DMS 273 (cell line): ENCODE results near the gene VIT.
A peak's percentile ranks its signal among the peaks of the same experiment; 100 is the strongest.
"Not testable (repeated sequence)": the region's sequence is repeated elsewhere in the genome, so short reads cannot be mapped to it uniquely, and the experiment has no call there.

Source experiments
- DNase-seq: peaks from one replicate; lab custom pipeline; 2025; ENCODE audit not compliant: unreplicated experiment; lab: John Stamatoyannopoulos, UW

VIT gene

DNA sequence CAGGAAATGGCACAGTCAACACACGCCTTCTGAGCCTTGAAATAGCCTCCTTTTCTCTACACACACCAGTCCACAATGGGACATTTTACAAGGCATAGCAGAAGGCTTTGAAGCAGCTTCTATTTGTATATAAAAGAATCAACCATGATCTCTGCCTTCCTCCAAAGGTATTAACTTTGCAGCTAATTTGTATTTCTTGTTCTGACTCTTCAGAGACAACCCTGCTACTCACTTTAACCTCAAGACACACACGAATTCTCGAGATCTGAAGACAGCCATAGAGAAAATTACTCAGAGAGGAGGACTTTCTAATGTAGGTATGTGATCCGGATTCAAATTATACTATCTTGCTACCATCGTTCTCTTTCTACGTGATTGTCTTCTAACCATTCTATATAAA lies 104.6 kb downstream of the VIT start:
- no peak for DNase-seq

DNA sequence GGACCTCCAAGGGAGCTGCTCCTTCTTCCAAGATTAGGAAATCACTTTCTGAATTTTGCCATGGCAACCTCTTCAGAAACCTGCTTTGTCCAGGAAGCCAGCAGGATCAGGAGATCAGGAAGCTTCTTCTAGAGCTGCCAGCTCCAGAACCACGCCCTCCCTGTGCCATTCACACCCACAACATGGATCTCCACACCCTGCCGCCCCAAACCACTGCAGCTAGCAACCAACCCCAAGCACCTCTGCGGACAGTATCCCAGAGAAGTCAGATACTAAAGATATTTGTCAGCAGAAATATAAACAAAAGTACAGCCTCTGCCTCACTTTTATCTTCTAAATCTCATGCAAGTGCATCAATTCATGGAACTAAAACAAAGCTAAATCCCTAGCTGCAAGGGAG lies 106.4 kb downstream of the VIT start:
- no peak for DNase-seq

DNA sequence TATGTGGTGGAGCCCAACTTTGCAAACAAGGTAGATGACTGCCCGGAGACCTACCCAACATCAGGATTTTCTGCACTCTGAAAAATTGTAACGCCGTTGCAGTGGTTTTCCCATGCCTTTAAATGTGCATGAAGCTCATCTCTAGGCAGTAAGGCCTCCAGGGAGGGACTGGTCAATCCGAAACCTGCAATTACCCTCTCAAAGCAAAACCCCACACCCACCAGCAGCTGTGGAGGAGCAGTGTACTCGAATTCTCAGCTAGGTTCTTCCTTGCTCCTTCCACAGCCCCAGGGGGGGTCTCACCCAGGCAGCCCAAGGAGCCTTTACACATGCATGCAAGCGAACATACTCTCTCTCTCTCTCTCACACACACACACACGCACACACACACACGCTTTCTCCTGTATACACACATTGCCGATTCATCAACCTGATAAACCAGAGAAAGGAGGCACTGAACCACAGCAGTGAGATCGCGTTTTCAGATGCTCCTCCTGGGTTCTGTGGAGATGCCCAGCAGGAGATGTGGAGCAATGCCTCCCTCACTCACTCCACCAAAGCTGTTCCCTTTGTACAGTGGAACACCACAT lies 109.2 kb downstream of the VIT start:
- no peak for DNase-seq

DNA sequence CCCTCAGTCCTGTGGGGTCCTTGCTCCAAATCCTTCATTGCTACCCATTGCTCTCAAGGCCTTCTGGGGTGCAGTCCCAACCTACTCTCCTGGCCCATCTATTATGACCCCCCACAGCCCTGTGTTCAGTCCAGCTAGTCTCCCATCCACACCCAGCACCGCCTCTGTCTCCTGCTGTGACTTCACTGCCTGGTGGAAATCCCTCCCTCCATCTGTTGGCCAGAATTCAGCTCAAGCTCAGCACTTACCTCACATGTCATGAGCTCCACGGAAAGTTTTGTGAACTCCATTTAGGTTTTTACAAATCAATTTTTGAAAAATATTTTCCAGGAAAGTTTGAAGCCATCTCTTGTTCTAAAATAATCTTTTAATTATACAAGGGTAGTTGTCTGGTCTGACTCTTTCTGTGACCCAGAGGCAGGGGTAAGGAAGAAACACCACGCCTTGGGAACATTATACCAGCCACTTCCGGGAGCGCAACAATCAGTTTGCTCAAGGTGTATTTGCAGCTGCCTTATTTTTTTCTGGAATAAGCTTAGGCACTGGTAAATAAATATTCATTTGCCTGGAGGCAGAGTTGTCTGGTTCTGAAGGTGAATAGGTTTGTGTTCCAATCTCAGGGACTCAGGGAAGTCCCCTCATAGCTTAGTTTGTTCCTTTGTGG lies 110.8 kb downstream of the VIT start:
- peak; percentile 32 for DNase-seq

DNA sequence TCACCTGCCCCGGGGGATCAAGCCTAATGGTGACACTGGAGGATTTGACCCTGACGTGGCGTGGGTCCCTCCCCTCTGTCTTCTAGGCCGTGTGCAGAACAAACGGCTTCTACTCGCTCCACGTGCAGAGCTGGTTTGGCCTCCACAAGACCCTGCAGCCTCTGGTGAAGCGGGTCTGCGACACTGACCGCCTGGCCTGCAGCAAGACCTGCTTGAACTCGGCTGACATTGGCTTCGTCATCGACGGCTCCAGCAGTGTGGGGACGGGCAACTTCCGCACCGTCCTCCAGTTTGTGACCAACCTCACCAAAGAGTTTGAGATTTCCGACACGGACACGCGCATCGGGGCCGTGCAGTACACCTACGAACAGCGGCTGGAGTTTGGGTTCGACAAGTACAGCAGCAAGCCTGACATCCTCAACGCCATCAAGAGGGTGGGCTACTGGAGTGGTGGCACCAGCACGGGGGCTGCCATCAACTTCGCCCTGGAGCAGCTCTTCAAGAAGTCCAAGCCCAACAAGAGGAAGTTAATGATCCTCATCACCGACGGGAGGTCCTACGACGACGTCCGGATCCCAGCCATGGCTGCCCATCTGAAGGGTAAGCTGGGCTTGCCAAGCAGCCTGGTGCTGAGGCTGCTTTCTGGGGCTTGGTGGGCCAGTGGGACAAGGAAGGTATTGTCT lies 112.0 kb downstream of the VIT start:
- no peak for DNase-seq

DNA sequence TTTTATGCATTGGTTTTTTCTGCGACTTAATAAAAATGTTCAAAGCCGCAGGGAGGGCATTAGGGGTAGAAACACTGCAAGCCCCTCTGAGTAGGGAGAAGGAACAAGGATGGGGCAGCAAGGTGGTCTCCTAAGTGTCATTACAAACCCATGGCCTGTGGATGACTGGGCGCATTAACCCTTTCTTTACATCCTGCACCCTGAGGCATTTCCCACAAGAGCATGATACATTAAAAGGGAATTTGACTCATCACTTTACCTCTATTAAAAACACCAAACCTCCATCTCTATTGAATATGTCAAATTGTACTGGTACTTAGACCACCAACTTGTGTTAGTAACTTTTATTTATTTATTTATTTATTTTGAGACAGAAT lies 112.5 kb downstream of the VIT start:
- no peak for DNase-seq

DNA sequence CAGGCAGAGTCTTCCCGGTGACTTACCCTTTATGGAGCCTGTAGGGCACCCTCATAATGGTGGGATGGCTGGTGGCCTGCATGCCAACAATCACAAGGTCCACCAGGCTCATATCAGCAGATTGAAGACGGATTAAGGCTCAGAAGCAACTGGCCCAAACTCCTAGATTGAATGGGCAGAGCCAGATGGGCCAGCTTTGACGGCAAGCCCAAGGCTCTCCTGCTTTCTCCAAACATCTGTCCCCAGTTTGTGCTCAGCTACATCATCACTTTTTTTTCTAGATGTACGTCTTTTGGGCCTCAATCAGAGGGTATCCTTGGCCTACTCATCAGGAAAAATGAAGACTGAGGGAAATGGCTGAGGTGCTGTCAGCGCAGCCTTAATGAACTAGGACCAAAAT lies 114.6 kb downstream of the VIT start:
- DNase-seq, result peak; percentile 80

DNA sequence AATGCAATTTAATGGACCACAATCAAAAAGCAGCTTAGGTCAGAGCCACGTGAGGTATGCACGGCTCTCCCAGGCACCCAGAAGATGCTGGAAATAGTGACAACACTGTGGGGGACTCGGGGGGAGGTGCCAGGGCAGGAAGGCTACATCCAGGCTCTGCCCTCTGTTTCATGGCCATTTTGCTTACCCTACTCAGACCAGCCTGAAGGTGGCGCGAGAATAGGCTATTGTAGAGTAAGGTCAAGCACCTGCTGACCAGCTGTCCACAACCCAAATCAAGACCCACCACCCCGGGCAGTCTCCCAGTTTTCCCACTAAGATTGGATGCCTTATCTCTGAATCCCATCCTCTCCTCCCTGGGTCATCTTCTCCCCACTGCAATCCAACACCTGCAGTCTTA lies 115.7 kb downstream of the VIT start:
- DNase-seq, result peak; percentile 28

DNA sequence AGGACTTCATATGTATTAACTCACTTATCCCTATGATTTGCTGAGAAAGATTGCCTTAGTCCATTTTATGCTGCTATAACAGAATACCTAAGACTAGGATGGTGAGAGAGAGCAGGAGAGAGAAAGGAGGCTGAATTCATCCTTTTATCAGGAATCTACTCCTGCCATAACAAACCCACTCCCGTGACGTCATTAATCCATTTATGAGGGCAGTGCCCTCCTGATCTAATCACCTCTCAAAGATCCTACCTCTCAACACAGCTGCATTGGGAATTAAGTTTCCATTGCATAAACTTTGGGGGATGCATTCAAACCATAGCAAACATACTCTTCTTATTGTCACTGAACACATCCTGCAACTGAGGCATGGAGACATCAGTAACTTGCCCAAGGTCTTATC lies 122.0 kb downstream of the VIT start:
- DNase-seq, result no peak

DNA sequence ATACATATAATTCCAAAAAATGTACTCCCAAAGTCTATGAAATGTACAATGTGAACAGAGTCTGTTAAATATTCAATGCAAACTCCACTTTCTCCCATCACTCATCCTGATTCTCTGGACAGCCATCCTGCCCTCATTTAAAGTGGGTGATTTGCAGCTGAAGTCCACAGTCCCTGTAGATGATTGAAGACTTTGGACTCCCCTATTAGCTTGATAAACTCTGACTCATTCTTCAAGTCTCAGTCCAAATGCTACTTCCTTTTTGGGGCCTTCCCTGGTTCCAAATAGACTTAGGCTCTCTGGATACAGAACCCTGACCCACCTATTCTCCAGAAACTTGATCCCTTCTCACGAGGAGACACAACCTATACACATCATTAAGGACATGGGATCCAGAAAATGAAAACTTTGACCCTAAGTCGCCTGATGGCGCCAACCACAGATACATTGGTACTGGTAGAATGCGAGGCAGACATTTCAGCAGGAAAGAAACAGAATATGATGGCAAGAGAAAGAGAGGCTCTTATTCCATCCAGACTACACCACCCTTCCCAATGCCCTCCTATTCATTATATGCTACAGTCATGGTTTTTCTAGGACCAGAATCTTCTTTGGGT lies 122.7 kb downstream of the VIT start:
- DNase-seq, result no peak

DNA sequence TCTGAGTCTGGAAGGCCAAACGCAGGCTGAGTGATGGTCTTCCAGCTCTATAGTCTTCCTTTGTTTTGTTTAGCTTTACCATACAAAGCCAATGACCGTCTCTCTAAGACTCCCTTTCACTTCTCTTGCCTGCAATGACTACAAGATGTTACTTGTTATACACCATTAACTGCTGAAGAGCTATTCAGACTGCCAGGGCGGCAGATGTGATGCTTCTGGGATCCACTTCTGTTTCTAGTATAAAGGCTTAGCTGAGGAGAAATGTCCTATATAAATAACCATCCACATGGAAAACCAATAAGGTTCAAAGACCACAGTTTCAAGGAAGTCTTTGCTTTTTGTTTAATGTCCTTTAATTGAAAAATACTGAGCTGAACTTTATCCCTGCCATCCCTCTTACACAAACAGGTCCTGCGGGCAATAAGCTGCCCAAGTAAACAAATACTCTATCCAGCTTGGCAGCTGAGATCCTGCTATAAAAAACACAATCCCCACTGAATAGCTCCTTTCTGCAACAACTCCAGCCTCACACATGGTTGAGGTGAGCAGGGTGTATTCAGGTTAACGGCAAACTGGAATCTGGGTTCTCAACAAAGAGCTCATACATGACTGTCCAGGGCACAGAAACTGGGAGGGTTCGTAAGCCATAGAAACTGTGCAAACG lies 124.6 kb downstream of the VIT start:
- DNase-seq, result no peak

DNA sequence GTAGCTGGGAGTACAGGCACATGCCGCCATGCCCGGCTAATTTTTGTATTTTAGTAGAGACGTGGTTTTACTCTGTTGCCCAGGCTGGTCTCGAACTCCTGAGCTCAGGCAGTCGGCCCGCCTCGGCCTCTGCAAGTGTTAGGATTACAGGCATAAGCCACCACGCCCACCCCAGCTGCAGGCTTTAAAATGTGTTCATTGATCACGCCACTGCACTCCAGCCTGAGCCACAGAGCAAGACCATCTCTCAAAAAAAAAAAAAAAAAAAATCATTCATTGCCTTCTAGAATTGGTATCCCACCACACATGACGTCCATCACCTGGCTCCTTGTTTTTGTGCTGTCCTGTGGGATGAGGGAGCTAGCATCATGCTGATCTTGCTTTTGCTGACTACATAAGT lies 127.4 kb downstream of the VIT start:
- no peak for DNase-seq

DNA sequence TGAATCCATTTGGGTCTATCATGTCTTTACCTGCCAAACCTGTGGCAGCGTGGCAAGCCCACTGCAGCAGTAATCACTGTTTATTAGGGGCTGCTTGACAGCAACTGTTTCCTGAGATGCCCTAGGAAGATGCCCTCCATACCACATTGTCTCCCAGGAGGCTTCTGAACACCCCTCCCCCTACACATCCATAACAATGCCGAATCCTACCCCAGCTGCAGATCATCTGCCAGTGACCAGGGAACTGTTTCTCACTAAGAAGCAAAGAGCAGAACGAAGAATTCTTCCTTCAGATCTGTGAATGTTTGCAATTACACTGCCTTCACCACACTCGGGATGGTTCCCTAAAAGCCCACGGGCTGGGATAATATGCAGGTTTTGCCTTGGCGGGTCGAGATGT lies 127.8 kb downstream of the VIT start:
- DNase-seq, result no peak

DNA sequence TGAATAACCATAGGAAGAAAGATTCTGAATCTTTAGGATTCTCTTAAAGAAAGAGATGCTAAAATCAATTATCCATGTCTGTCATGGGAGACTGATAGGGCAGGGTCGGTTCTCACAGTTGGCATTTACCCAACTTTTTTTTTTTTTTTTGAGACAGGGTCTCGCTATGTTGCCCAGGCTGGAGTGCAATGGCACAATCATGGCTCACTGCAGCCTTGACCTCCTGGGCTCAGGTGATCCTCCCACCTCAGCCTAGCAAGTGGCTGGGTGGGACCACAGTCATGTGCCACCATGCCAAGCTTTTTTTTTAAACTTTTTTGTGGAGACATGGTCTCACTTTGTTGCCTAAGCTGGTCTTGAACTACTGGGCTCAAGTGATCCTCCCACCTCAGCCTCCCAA lies 128.2 kb downstream of the VIT start:
- DNase-seq, result not testable (repeated sequence)

DNA sequence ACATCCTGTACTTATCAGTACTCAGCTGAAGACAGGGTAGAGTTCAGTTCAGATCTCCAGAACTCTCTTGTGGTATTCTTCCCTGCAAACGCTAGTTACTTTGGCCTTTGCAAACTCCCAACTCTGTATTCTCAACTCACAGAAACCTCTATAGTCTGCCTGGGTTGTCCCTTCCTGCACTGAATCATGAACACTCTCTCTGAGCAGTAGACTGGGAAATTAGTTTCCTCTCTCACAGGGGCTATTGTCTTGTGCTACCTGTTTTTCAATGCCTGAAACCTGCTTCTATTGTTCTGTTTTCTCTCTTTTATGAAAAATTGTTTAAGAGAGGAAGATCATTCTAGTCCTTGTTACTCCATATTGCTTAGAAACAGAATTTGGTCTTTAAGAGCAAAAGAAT lies 134.7 kb downstream of the VIT start:
- no peak for DNase-seq

DNA sequence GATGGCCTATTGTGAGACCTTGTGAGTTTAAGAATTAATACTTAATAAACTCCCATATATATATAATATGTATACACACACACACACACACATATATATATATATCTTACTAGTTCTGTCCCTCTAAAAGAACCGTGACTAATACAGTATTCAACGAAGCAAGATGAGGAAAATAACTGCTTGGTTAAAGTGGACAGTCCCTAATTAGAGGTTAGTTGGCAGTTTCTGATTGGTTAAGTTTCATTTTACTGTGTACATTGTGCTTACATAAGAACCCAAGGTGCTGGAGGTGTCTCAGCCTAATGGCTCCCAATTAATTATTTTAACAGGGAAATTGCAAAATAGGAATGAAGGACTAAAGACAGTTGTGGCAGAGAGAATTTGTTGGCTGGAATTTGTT lies 137.7 kb downstream of the VIT start:
- no peak for DNase-seq

DNA sequence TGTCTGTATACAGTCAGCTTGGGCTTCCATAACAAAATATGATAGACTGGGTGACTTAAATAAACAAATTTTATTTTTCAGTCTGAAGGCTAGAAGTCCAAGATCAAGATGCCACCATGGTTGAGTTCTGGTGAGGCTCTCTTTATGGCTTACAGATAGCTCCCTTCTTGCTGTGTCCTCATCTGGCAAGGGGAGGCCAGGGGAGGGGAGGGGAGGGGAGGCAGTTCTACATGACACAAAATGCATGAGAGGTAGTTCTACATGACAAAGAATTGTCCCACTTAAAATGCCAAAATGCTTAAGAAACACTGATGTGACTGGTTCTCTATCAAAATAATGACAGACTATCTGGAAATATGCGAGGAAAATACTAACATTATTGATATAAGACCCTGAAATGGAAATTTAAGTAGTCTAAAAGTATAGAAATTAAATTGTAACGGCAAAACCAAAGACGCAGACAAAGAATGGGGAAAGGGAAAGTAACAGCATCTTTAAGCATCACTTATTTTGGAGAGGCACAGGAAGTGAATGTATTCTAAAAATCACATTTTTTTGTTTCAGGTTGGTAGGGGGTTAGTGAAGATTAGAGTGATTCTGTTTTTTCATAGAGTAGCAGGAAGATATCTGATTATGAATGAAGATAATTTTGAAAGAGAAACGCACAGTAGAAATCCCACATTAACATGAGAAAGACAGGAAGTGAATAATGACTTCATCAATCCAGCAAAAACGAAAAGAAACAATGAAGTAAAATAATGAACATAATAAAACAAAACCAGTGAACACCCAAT lies 138.4 kb downstream of the VIT start:
- no peak for DNase-seq

DNA sequence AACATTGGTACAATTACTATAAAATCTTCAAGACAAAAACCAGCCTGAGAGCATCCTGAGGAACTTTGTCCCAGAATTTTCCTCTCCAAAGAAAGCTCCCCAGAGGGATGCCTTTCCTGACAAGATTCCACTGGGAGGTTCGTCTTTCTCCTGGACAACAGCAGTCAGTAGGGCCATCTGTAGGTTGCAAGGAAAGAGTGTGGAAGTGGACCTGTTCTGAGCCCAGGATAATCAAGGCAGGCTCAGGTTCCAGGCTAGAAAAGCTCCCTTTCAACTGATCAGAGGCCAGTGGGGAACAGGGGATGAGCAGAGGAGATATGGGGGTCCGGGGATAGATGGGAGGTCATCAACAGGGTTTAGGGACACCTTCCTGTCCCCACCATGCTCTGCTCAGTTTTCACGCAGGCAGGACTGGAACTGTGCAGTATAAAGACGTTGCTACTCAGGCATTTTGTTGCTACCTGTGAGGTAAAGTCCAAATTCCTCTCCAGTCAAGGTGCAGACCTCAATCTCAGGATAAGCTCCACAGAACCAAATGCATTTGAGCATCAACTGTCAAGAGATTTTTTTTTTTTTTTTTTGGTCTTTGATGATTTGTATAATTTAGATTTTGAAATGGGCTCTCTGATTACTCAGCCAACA lies 143.6 kb downstream of the VIT start:
- DNase-seq, result no peak

DNA sequence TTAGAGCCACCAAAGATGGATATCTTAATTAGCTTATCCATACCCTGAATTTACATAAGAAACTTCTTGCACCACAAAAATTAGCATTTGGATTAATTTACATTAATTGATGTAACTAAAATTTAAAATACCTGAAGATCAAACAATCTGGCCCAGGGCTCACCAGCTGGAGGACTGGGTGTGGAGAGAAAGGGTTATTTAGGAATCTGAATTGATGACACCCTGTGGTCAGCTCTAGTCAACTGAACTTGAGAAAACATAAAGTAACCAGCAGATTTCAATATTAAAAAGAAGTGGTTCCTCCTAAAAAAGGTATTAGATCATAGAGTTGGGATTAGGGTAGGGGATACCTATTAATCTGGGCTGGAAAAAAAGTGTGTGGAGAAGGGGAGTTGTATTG lies 147.3 kb downstream of the VIT start:
- DNase-seq, result no peak

DNA sequence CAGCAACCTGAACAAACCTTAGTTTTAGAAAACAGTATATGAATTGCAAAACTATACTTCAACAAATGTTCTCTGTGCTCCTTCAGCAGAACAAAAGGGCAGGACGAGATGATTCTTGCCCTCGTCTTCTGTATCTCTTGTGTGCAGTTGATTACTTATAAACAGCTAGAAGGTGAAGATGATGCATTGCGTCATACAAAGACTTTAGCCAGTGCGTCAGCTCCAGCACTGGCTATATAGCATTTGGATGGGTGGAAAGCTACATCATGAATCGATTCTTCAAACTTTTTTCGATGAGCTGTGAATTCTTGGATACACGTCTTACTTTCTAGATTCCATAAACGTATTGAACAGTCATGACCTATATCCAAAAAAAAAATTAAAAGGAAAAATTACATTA lies 152.8 kb downstream of the VIT start:
- DNase-seq, result no peak

DNA sequence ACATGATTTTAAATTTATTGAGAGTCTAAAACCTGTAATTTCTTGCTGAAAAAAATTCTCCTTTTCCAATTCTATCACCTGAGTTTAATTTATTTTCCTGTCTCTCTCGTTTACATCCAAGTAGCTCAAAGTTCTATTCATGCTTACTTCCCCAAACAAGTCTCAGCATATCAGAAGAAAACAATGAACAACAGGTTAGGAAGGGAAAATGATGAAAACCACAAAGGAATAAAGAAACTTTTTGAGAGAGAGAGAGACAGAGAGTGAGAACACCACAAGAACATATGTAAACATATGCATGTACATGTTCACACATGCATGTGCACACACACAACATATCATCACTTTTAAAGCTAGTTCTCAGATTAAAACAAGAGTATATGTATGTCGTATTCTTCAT lies 157.7 kb downstream of the VIT start:
- no peak for DNase-seq
